ENCODE data around the gene DUSP28.

DUSP28 gene

GRCh38 chr2:240602266-240603050 lies 42.3 kb downstream of the DUSP28 start:
- DNase-seq: no peak

GRCh38 chr2:240603081-240603835 lies 43.1 kb downstream of the DUSP28 start:
- DNase-seq: no peak

GRCh38 chr2:240603846-240604245 lies 43.7 kb downstream of the DUSP28 start:
- no peak for DNase-seq

- DNase-seq: no peak
These were observed 44.3 kb downstream of the DUSP28 start for GRCh38 chr2:240604291-240604938.

GRCh38 chr2:240604939-240605716 lies 45.0 kb downstream of the DUSP28 start:
- no peak for DNase-seq

GRCh38 chr2:240605867-240606743 lies 45.9 kb downstream of the DUSP28 start:
- DNase-seq: no peak

- DNase-seq: no peak
These were observed 51.5 kb downstream of the DUSP28 start for GRCh38 chr2:240611601-240612210.

Data from activated naive CD4-positive, alpha-beta T cell treated with Interleukin-2 at 50 U/mL for 16 hours (primary cell).